Loucy (cell line): ENCODE measurements around the gene ARGLU1.

Experiments used
- H2AFZ ChIP-seq: fragments of 200-600 bp; sonication (generic); 2 replicates; pipeline ENCODE4 v1.6.0; 2016; ENCODE audit warnings: antibody characterized with exemption, mild to moderate bottlenecking, low read length, moderate library complexity
- H3F3A ChIP-seq: fragments of 200-600 bp; 2 replicates; pipeline ENCODE4 v1.6.0; 2016; ENCODE audit warnings: antibody characterized with exemption, low read depth, mild to moderate bottlenecking
- H3K27me3 ChIP-seq: fragments of 200-600 bp; sonication (generic); 2 replicates; pipeline ENCODE4 v1.6.1; 2014; ENCODE audit warnings: low read length, mild to moderate bottlenecking; ENCODE audit not compliant: insufficient read depth, poor library complexity, severe bottlenecking
- H3K36me3 ChIP-seq: fragments of 200-600 bp; sonication (generic); 2 replicates; pipeline ENCODE4 v1.6.1; 2016; ENCODE audit warnings: low read length; ENCODE audit not compliant: insufficient read depth
- H3K4me1 ChIP-seq: fragments of 200-600 bp; sonication (generic); 2 replicates; pipeline ENCODE4 v1.5.1; 2014; ENCODE audit warnings: low read length, mild to moderate bottlenecking; ENCODE audit not compliant: insufficient read depth, poor library complexity, severe bottlenecking
- H3K4me2 ChIP-seq: fragments of 200-600 bp; sonication (generic); 2 replicates; pipeline ENCODE4 v1.6.0; 2014; ENCODE audit warnings: antibody characterized with exemption, low read length, low read depth, mild to moderate bottlenecking; ENCODE audit not compliant: poor library complexity, severe bottlenecking
- H3K4me3 ChIP-seq: fragments of 200-600 bp; sonication (generic); 2 replicates; pipeline ENCODE4 v1.5.1; 2014; ENCODE audit warnings: low read length, mild to moderate bottlenecking, mixed read lengths; ENCODE audit not compliant: poor library complexity, severe bottlenecking
- H3K79me2 ChIP-seq: fragments of 200-600 bp; sonication (generic); 2 replicates; pipeline ENCODE4 v1.6.1; 2014; ENCODE audit warnings: low read length; ENCODE audit not compliant: insufficient read depth
- H3K9ac ChIP-seq: fragments of 200-600 bp; sonication (generic); 2 replicates; pipeline ENCODE4 v1.6.0; 2014; ENCODE audit warnings: mild to moderate bottlenecking, low read depth, low read length, moderate library complexity; ENCODE audit not compliant: poor library complexity, severe bottlenecking
- H3K9me2 ChIP-seq: fragments of 200-600 bp; sonication (generic); replicated peaks from 2 replicates; pipeline ENCODE4 v1.6.1; 2016; ENCODE audit warnings: low read depth, low read length, mixed read lengths
- H3K9me3 ChIP-seq: fragments of 200-600 bp; sonication (generic); 2 replicates; pipeline ENCODE4 v1.6.1; 2014; ENCODE audit warnings: mild to moderate bottlenecking, antibody characterized with exemption, low read length, low read depth; ENCODE audit not compliant: insufficient read depth
- H4K20me1 ChIP-seq: fragments of 200-600 bp; sonication (generic); 2 replicates; pipeline ENCODE4 v1.6.0; 2014; ENCODE audit warnings: antibody characterized with exemption, low read length, mild to moderate bottlenecking; ENCODE audit not compliant: insufficient read depth, poor library complexity, severe bottlenecking
- CTCF ChIP-seq: fragments of 200-600 bp; sonication (generic); conservative IDR thresholded peaks from 2 replicates; pipeline ENCODE4 v1.5.1; 2014; ENCODE audit warnings: mild to moderate bottlenecking, antibody characterized with exemption, low read length
- EZH2phosphoT487 ChIP-seq: fragments of 200-600 bp; IDR thresholded peaks from 2 replicates; pipeline ENCODE4 v1.6.1; 2018; ENCODE audit warnings: antibody characterized with exemption, mild to moderate bottlenecking, moderate library complexity, borderline replicate concordance

ARGLU1 gene

GRCh38 chr13:106522898-106523525 is 44.9 kb downstream of the ARGLU1 start:
- no peak for TF ChIP-seq CTCF
- TF ChIP-seq EZH2phosphoT487: no peak
- Histone ChIP-seq H3K79me2 (no peaks in the 10 kb centered on the region), H3K4me2 (no peak overlapping the region), H2AFZ (no peak overlapping the region), H3K9me2 (no peaks in the 10 kb centered on the region), H3K27me3 (no peaks in the 10 kb centered on the region), H4K20me1 (no peaks in the 10 kb centered on the region), H3K4me1 (no peaks in the 10 kb centered on the region), H3K9ac (no peak overlapping the region), H3K36me3 (no peaks in the 10 kb centered on the region), H3K4me3 (no peak overlapping the region), H3F3A (no peaks in the 10 kb centered on the region), H3K9me3 (no peaks in the 10 kb centered on the region)

- no peaks in the 10 kb centered on the region for H4K20me1 ChIP-seq
- no peaks in the 10 kb centered on the region for H3K9me3 ChIP-seq
- no peaks in the 10 kb centered on the region for H3K36me3 ChIP-seq
- H3K4me3 ChIP-seq: no peak overlapping the region
- H3K4me2 ChIP-seq: no peak overlapping the region
- no peaks in the 10 kb centered on the region for H3K27me3 ChIP-seq
- H3F3A ChIP-seq: no peaks in the 10 kb centered on the region
- no peak overlapping the region for H2AFZ ChIP-seq
- no peaks in the 10 kb centered on the region for H3K79me2 ChIP-seq
- H3K9me2 ChIP-seq: no peaks in the 10 kb centered on the region
- H3K4me1 ChIP-seq: no peaks in the 10 kb centered on the region
- no peak overlapping the region for H3K9ac ChIP-seq
- TF ChIP-seq CTCF: no peak
- no peak for TF ChIP-seq EZH2phosphoT487
These were observed 45.7 kb downstream of the ARGLU1 start for GRCh38 chr13:106522112-106522705.

- Histone ChIP-seq H3K27me3 (no peaks in the 10 kb centered on the region), H3K9me2 (no peaks in the 10 kb centered on the region), H3K9me3 (no peaks in the 10 kb centered on the region), H3K4me1 (no peaks in the 10 kb centered on the region), H3K79me2 (no peaks in the 10 kb centered on the region), H3K9ac (no peak overlapping the region), H3K4me2 (no peak overlapping the region), H4K20me1 (no peaks in the 10 kb centered on the region), H2AFZ (no peak overlapping the region), H3F3A (no peaks in the 10 kb centered on the region), H3K36me3 (no peaks in the 10 kb centered on the region), H3K4me3 (no peak overlapping the region)
- TF ChIP-seq EZH2phosphoT487 (no peak), CTCF (no peak)
These were observed 46.7 kb downstream of the ARGLU1 start for GRCh38 chr13:106521095-106521799.
